Measurements from ENCODE around the gene BDNF. TPM values are rescaled to one million over a fixed set of nuclear protein-coding genes. Genes with fewer than 3 reads are reported as not detected.

The BDNF gene
- total and polyA plus RNA-seq, 7 donors, result 0.01 to 3.4 (median 0.13) TPM; not detected in 1

DNA sequence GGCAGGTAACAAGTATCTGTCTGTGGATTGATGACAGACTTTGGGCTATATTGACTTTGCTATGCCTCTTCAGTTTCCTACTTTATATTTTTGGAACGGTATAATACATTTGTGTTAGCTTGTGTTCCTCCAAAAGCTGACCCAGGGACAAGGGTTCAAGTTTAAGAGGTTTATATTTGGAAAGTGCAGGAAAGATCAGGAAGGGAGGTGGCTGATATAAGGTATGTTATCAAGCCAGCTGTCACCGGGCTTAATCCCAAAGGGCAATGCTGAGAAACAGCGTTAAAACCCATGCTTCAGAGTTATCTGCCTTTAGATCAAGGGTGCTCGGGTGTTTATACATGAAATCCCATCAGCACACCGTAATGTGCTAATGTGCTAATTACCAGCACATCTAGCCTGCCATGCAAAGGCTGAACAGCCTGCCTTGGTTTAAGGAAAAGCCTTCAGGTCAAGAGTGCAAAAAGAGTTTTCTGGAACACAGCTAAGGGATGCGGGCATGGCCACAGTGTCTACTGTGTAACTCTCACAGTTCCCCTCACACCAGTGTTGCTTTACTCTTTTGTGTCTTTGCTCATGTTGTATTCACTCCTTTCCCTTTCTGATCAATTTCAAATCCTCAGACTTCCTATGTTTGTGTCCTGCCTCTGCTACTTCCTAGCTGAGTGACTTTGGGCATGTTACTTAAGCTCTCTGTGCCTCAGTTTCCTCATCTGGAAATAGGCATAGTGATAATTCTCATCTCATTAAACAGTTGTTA is 77.5 kb downstream of the BDNF start:
- Histone ChIP-seq H3K9me3 (no peaks in the 10 kb centered on the region), H3K36me3 (ENCODE audit: insufficient read depth in 1 of 2, low read depth in 1 of 2) (no peaks in the 10 kb centered on the region), H3K27ac (no peak overlapping the region), H3K27me3 (ENCODE audit: insufficient read depth in 3 of 3, low read length in 2 of 3) (no peaks in the 10 kb centered on the region), H3K4me1 (no peaks in the 10 kb centered on the region), H3K4me3 (no peak overlapping the region)
- ATAC-seq, result no peak
- no peak for DNase-seq
- TF ChIP-seq, protein P1, sequence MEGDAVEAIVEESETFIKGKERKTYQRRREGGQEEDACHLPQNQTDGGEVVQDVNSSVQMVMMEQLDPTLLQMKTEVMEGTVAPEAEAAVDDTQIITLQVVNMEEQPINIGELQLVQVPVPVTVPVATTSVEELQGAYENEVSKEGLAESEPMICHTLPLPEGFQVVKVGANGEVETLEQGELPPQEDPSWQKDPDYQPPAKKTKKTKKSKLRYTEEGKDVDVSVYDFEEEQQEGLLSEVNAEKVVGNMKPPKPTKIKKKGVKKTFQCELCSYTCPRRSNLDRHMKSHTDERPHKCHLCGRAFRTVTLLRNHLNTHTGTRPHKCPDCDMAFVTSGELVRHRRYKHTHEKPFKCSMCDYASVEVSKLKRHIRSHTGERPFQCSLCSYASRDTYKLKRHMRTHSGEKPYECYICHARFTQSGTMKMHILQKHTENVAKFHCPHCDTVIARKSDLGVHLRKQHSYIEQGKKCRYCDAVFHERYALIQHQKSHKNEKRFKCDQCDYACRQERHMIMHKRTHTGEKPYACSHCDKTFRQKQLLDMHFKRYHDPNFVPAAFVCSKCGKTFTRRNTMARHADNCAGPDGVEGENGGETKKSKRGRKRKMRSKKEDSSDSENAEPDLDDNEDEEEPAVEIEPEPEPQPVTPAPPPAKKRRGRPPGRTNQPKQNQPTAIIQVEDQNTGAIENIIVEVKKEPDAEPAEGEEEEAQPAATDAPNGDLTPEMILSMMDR (IDR thresholded peaks at IDR 0.05), result no peak
- intact Hi-C loops (cut with DNase I), result no loop called here
- 66 to 73% (median 72%) methylated on average over 6 of the region's 6 CpGs for WGBS, 3 donors

DNA sequence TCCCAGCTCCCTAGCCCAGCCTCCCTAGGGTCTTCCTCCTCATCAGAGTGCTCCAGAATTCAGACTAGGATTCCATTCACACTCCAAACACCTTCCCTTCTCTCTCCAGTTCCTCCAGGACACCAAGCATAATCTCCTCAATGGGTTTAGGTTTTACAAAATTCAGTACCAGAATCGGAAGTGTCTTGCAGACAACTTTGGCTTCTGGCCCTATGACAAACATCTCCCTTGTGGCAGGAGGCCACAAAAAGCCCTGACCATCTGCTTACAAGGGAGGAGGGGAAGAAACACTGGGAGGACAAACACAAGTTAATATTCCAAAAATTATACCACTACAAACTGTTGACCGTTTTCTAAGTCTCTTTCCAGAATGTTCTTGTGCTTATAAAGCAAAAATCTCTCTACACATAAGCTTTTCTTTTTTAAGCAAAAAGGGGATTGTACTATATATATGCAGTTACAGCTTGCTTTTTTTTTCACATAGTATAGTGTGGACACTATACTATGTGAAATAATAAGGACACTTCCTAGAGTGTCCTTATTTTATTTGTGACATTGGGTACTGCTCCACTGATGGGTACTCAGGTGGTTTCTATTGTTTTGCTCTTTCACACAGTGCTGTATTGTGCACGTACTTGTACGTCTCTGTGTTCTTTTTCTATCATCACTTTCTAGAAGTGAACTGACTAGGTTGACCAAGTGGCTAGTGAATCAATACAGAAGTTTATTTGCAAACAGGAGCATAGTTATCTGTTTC is 78.7 kb downstream of the BDNF start:
- Histone ChIP-seq H3K27ac (no peak overlapping the region), H3K36me3 (ENCODE audit: insufficient read depth in 1 of 2, low read depth in 1 of 2) (no peaks in the 10 kb centered on the region), H3K4me3 (no peak overlapping the region), H3K9me3 (no peaks in the 10 kb centered on the region), H3K4me1 (no peaks in the 10 kb centered on the region), H3K27me3 (ENCODE audit: insufficient read depth in 3 of 3, low read length in 2 of 3) (no peaks in the 10 kb centered on the region)
- TF ChIP-seq, protein P1 (IDR thresholded peaks at IDR 0.05), result no peak
- ATAC-seq (no peak), DNase-seq (no peak)
- WGBS, 3 donors, result 46 to 53% (median 51%) methylated on average over 4 of the region's 4 CpGs
- intact Hi-C loops (cut with DNase I), result no loop called here

DNA sequence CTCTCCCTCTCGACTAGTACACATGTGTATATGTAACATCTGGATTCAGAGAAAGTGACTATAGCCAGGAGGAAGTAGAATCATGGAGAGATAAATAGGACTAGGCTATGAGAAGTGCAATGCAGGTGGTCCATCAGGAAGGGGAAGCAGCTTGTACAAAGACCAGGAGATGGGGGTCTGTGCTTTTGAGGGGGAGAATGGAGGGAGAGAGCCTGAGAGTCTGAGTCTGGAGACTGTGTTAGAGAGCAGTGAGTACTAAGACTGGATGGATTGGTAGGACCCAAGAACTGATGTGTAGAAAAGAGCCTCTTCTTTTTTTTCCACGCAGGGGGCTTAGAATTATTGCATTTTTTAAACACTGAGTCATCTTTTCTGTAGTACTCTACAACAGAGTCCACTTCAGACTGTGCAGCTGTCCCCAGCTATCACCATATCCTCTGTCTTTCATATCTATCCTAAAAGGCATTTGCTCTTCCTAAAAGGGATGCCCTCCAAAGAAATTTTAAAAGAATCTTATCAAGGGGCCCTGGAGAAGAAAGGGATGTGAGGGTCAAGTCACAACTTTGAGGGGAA is 80.4 kb downstream of the BDNF start:
- H3K9me3 ChIP-seq, result no peaks in the 10 kb centered on the region
- no peaks in the 10 kb centered on the region for H3K4me1 ChIP-seq
- H3K27me3 ChIP-seq (ENCODE audit: insufficient read depth in 3 of 3, low read length in 2 of 3), result no peaks in the 10 kb centered on the region
- DNase-seq, result no peak
- no peak for ATAC-seq
- WGBS, 3 donors, result 51 to 63% (median 60%) methylated on average over 2 of the region's 2 CpGs
- intact Hi-C loops (cut with DNase I), result no loop called here
- H3K4me3 ChIP-seq, result no peak overlapping the region
- TF ChIP-seq, protein P1 (IDR thresholded peaks at IDR 0.05), result no peak
- no peak overlapping the region for H3K27ac ChIP-seq
- no peaks in the 10 kb centered on the region for H3K36me3 ChIP-seq (ENCODE audit: insufficient read depth in 1 of 2, low read depth in 1 of 2)

DNA sequence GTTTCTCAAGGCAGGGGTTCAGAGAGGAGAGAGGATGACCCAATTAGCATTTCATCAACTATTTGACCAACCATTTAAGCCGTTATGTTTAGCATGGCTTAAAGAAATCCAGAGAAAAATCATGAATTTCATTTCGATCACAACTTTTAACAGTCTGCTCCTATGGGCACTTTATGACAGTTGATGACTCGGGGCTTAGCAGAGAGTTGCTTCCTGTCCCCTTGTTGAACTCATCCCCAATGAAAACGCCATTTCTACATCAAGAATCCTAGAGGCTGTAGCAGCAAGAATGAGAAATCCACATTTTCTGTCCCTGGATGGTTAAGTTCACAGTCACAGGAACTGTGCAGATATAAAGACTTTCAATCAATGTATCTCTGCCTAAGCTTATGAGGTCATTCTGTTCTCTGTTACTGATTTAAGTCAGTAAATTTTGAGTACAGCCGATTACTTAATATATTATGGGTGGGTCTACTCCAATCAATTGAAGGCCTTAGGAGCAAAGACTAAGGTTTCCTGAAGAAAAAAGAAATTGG is 81.1 kb downstream of the BDNF start:
- no peak overlapping the region for H3K27ac ChIP-seq

More for the DNA sequence above, 81.1 kb downstream of the BDNF start:
- H3K4me3 ChIP-seq, result no peak overlapping the region
- no peaks in the 10 kb centered on the region for H3K27me3 ChIP-seq (ENCODE audit: insufficient read depth in 3 of 3, low read length in 2 of 3)
- intact Hi-C loops (cut with DNase I), result no loop called here
- TF ChIP-seq, protein P1 (IDR thresholded peaks at IDR 0.05), result no peak
- ATAC-seq, result no peak
- H3K4me1 ChIP-seq, result no peaks in the 10 kb centered on the region
- H3K9me3 ChIP-seq, result no peaks in the 10 kb centered on the region
- no peak for DNase-seq
- WGBS, 3 donors, result 63 to 72% (median 67%) methylated on average over 5 of the region's 5 CpGs
- no peaks in the 10 kb centered on the region for H3K36me3 ChIP-seq (ENCODE audit: insufficient read depth in 1 of 2, low read depth in 1 of 2)

Measured in psoas muscle (tissue), 8 donors.